SH-SY5Y (cell line): ENCODE measurements around the gene MYLK.

Experiments used
- GATA2 ChIP-seq: IDR thresholded peaks from 2 replicates; pipeline ENCODE4 v1.6.1; 2011; ENCODE audit warnings: mild to moderate bottlenecking, low read depth, low read length
- GATA3 ChIP-seq: IDR thresholded peaks from 2 replicates; pipeline ENCODE4 v1.6.1; 2011; ENCODE audit warnings: low read depth, mild to moderate bottlenecking, low read length, moderate library complexity

DNA sequence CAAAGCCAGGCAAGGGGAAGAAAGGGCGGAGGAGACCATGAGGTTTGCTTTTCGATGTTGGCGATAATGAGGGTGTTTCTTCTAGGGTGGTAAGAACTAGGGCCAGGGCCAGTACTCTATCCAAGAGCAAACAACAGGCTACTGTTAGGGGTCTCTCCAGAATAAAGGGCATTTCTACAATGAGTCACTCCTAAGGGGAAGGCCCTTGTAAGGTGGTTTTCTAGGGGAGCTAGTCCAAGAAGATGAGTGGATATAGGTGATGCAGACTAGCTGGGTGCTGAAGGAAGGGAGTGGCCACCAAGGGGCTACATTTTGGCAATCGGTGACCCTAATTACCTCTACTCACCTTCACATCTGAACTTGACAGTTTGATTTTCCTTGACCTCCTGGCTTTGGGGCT lies 150.8 kb downstream of the MYLK start:
- no peak for TF ChIP-seq GATA3
- TF ChIP-seq GATA2 = no peak
